GM12878 (cell line): Measurements from ENCODE around the gene TRAP1. TPM values are rescaled to one million over a fixed set of nuclear protein-coding genes. Genes with fewer than 3 reads are reported as not detected.

Experiments
- ATAC-seq: fragments of 200-7000 bp; cut with Tn5 transposase; 3 replicates; pipeline ENCODE4 v1.9.1; 2020; ENCODE audit warnings: mild to moderate bottlenecking, moderate library complexity
- BruUV-seq: library from RNA; stranded (reverse); fragments of 400-500 nt; replicated peaks from 2 replicates; lab custom pipeline; 2021; lab: Mats Ljungman, UMichigan
- CTCF ChIA-PET: fragments of 300-600 bp; sonication (Branson Sonifier 250); formaldehyde crosslinking; extraction: SDS; loops from one replicate; lab custom pipeline; 2021; ENCODE audit warnings: inconsistent platforms; lab: Yijun Ruan, JAX
- POLR2A ChIA-PET: fragments of 350-600 bp; formaldehyde crosslinking; extraction: SDS; loops from one replicate; lab custom pipeline; 2021; ENCODE audit warnings: inconsistent platforms; lab: Charles Lee
- RAD21 ChIA-PET: fragments of 300-600 bp; sonication (Branson Sonifier 250); formaldehyde crosslinking; loops from one replicate; lab custom pipeline; 2023; ENCODE audit warnings: antibody characterized with exemption; ENCODE audit not compliant: unreplicated experiment; lab: Charles Lee
- SMC1A ChIA-PET: fragments of 300-600 bp; sonication (Branson Sonifier 250); formaldehyde crosslinking; loops from one replicate; lab custom pipeline; 2023; ENCODE audit not compliant: unreplicated experiment, uncharacterized antibody; lab: Charles Lee
- DNase-seq: peaks from one replicate; pipeline ENCODE4 v3.0.0-alpha.2; 2011; ENCODE audit warnings: low read depth, low spot score
- FAIRE-seq: peaks from 3 replicates; lab custom pipeline; 2011; peaks lifted over from hg19 to GRCh38; lab: Jason Lieb, UNC
- H2AFZ ChIP-seq: 2 replicates; pipeline ENCODE4 v1.6.0; 2011; ENCODE audit warnings: low read depth, low read length, control low read depth; ENCODE audit not compliant: control insufficient read depth
- H3K27ac ChIP-seq: 2 replicates; pipeline ENCODE4 v1.5.1; 2011; ENCODE audit warnings: control low read depth; ENCODE audit not compliant: control insufficient read depth, insufficient read depth
- H3K27me3 ChIP-seq, 2 experiments: replicated peaks in 1 of 2; 2 replicates each; pipeline versions ENCODE4 v1.6.0 to v1.6.1; 2011; ENCODE audit warnings: low read length in 1 of 2; ENCODE audit not compliant: control insufficient read depth in 2 of 2, insufficient read depth in 2 of 2
- H3K36me3 ChIP-seq, 2 experiments: 2 replicates each; pipeline ENCODE4 v1.5.1; 2011; ENCODE audit warnings: low read length in 1 of 2; ENCODE audit not compliant: control insufficient read depth in 2 of 2, insufficient read depth in 2 of 2
- H3K4me1 ChIP-seq: 2 replicates; pipeline ENCODE4 v1.6.1; 2011; ENCODE audit warnings: mild to moderate bottlenecking, low read length, moderate library complexity, mixed read lengths; ENCODE audit not compliant: control insufficient read depth, insufficient read depth
- H3K4me2 ChIP-seq: 2 replicates; pipeline ENCODE4 v1.6.0; 2011; ENCODE audit warnings: control low read depth; ENCODE audit not compliant: control insufficient read depth, insufficient read depth
- H3K4me3 ChIP-seq: fragments of 200-600 bp; sonication (generic); 2 replicates; pipeline ENCODE4 v1.5.1; 2016
- H3K79me2 ChIP-seq: 2 replicates; pipeline ENCODE4 v1.6.0; 2011; ENCODE audit warnings: low read length; ENCODE audit not compliant: control insufficient read depth, insufficient read depth
- H3K9ac ChIP-seq: 2 replicates; pipeline ENCODE4 v1.8.0; 2011; ENCODE audit warnings: low read length, control low read depth, mixed read lengths; ENCODE audit not compliant: control insufficient read depth, insufficient read depth
- H3K9me3 ChIP-seq: replicated peaks from 3 replicates; pipeline ENCODE4 v1.5.1; 2011; ENCODE audit warnings: mild to moderate bottlenecking, low read length; ENCODE audit not compliant: control insufficient read depth, insufficient read depth
- H4K20me1 ChIP-seq: 2 replicates; pipeline ENCODE4 v1.6.0; 2011; ENCODE audit not compliant: control insufficient read depth, insufficient read depth
- BRCA1 ChIP-seq: IDR thresholded peaks from 2 replicates; pipeline ENCODE4 v1.6.1; 2011; ENCODE audit warnings: low read depth, low read length, improper control_type of control experiment
- ETV6 ChIP-seq, 2 experiments: fragments of 450-650 bp in 1 of 2; IDR thresholded peaks in 1 of 2; conservative IDR thresholded peaks in 1 of 2; 2 replicates each; pipeline ENCODE4 v1.6.1; 2014; ENCODE audit warnings: antibody characterized with exemption in 1 of 2, borderline replicate concordance in 1 of 2, low read depth in 1 of 2, mild to moderate bottlenecking in 1 of 2, moderate library complexity in 1 of 2
- KLF5 ChIP-seq: fragments of 450-650 bp; IDR thresholded peaks from 2 replicates; pipeline ENCODE4 v1.6.1; 2014; ENCODE audit warnings: mild to moderate bottlenecking; ENCODE audit not compliant: partially characterized antibody
- NRF1 ChIP-seq: conservative IDR thresholded peaks from 2 replicates; pipeline ENCODE4 v1.6.1; 2011; ENCODE audit warnings: mild to moderate bottlenecking, low read depth, low read length, improper control_type of control experiment
- POU2F2 ChIP-seq: IDR thresholded peaks from 3 replicates; pipeline ENCODE4 v1.6.1; 2011; ENCODE audit warnings: low read depth, mild to moderate bottlenecking, low read length, borderline replicate concordance
- RB1 ChIP-seq: fragments of 450-650 bp; formaldehyde crosslinking; IDR thresholded peaks from 2 replicates; pipeline ENCODE4 v1.6.1; 2017; ENCODE audit warnings: mild to moderate bottlenecking, borderline replicate concordance
- SP1 ChIP-seq: IDR thresholded peaks from one replicate; pipeline ENCODE4 v1.6.1; 2011; ENCODE audit warnings: low read depth, low read length
- SRF ChIP-seq, 2 experiments: IDR thresholded peaks; 2 replicates each; pipeline ENCODE4 v1.6.1; 2011; ENCODE audit warnings: low read depth in 2 of 2, low read length in 2 of 2, mild to moderate bottlenecking in 1 of 2, moderate library complexity in 1 of 2
- TARDBP ChIP-seq: IDR thresholded peaks from 2 replicates; pipeline ENCODE4 v1.6.1; 2016; ENCODE audit warnings: borderline replicate concordance
- WGBS: methylation state at CpG from one replicate; pipeline ENCODE4 v1.1.6; 2016; ENCODE audit warnings: low lambda C conversion rate; ENCODE audit not compliant: insufficient replicate concordance, insufficient coverage; ENCODE audit errors: missing lambda C conversion rate; 5-methylcytosine and 5-hydroxymethylcytosine counted together
- in situ Hi-C: fragments of 300-500 bp; cut with MboI; formaldehyde crosslinking; loops from 9 replicates; pipeline ENCODE4 v1.14.3; 2018; ENCODE audit warnings: mixed read lengths
- intact Hi-C: fragments of 100-400 bp; cut with micrococcal nuclease; formaldehyde crosslinking; loops from one replicate; pipeline ENCODE4 v1.14.2; 2022; ENCODE audit not compliant: unreplicated experiment
- polyA plus RNA-seq, 11 experiments: library from polyadenylated mRNA; depleted of rRNA in 4 of 11; unstranded in 6 of 11; stranded (reverse) in 5 of 11; fragments of >200 nt; fragmentation: Nextera tagmentation in 4 of 11; fragmentation: Illumina TruSeq in 1 of 11; extraction: Ambion mirVana in 4 of 11; extraction: Trizol in 1 of 11; gene quantifications; 1 replicate in 1 of 11; 2 replicates in 10 of 11; pipeline versions ENCODE4 v1.2.1 to v1.2.3, GENCODE V29; 2011 to 2016; ENCODE audit warnings: inconsistent platforms in 2 of 11, missing spikeins in 2 of 11, low read depth in 1 of 11
- total RNA-seq, 4 experiments: library from RNA; depleted of rRNA in 3 of 4; stranded (reverse); fragments of >200 nt in 3 of 4; fragmentation: Illumina TruSeq in 1 of 4; extraction: Trizol in 1 of 4; gene quantifications; 2 replicates each; pipeline versions ENCODE4 v1.2.1 to v1.2.3, GENCODE V29; 2013 to 2021
- TF ChIP-seq, protein P1 (sequence below), 3 experiments: IDR thresholded peaks in 2 of 3; conservative IDR thresholded peaks in 1 of 3; 2 replicates each; pipeline ENCODE4 v1.5.1; 2011; ENCODE audit warnings: low read depth in 3 of 3, low read length in 3 of 3, mild to moderate bottlenecking in 3 of 3, control low read depth in 2 of 3, moderate library complexity in 2 of 3, inconsistent platforms in 1 of 3, mixed read lengths in 1 of 3; ENCODE audit not compliant: control insufficient read depth in 2 of 3, insufficient read depth in 1 of 3; ENCODE audit errors: extremely low read depth in 1 of 3
- TF ChIP-seq, protein P2 (sequence below): IDR thresholded peaks from 2 replicates; pipeline ENCODE4 v1.6.1; 2012; ENCODE audit warnings: low read depth, low read length, improper control_type of control experiment
- TF ChIP-seq, protein P3 (sequence below): fragments of 450-650 bp; IDR thresholded peaks from 2 replicates; pipeline ENCODE4 v1.6.1; 2016; ENCODE audit warnings: mild to moderate bottlenecking

Gene TRAP1
- total and polyA plus RNA-seq, 10 of the 15 experiments (the other 5 are each of a cell fraction or from before 2014, with no cell fraction given), result 16.3 to 442 (median 241) TPM

DNA sequence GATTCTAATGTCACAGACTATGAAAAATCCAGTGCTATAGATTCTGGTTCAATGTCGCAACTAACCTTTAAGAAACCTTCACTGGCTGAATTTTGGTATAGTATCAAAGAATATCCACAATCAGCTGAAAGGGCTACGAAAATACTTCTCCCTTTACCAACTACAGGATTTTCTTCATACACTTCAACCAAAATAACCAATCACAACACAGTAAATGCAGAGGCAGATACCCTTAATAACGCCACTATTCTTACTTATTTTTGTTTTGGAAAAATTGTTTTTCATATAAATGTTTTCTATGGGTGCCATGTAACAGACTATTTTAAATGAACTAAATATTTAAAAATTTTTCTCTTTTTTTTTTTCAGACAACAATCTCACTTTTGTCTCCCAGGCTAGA lies 48.9 kb upstream of the TRAP1 start:
- Histone ChIP-seq H3K9me3 (no peaks in the 10 kb centered on the region), H3K27ac (no peak overlapping the region), H3K36me3 (peaks cover 21 to 29% of the 10 kb centered on the region in 2 experiments), H3K79me2 (no peaks in the 10 kb centered on the region), H3K4me3 (no peak overlapping the region), H3K4me1 (no peaks in the 10 kb centered on the region), H4K20me1 (no peaks in the 10 kb centered on the region), H3K27me3 (no peaks in the 10 kb centered on the region), H3K9ac (no peak overlapping the region), H3K4me2 (no peak overlapping the region), H2AFZ (no peak overlapping the region)
- CTCF ChIA-PET, result interaction anchor here (1.4 kb wide), 1 partner anchor 487 kb away, joined by 3 read pairs; no protein-coding TSS in a partner anchor
- in situ Hi-C loops (no loop called here), intact Hi-C loops (no loop called here)
- BruUV-seq, result no TSS peak
- no peak for FAIRE-seq
- no peak for DNase-seq
- POLR2A ChIA-PET, result no interaction called here
- RAD21 ChIA-PET, result no interaction called here
- SMC1A ChIA-PET, result interaction anchor here (0.9 to 1.4 kb wide), 2 partner anchors 11 to 109 kb away, joined by 3 read pairs; no protein-coding TSS in a partner anchor
- 94% methylated on average over 3 of the region's 3 CpGs for WGBS
- ATAC-seq, result no peak
- TF ChIP-seq POU2F2 (no peak), KLF5 (no peak), TARDBP (no peak), NRF1 (no peak), ETV6 (conservative IDR thresholded peaks at IDR 0.05 in 1 of 2, IDR thresholded peaks at IDR 0.05 in 1 of 2; ENCODE audit: borderline replicate concordance in 1 of 2, low read depth in 1 of 2) (no peak), SP1 (no peak), SRF (IDR thresholded peaks at IDR 0.05; ENCODE audit: low read depth in 2 of 2, low read length in 2 of 2) (no peak), BRCA1 (no peak), RB1 (no peak)
- TF ChIP-seq, protein P1, sequence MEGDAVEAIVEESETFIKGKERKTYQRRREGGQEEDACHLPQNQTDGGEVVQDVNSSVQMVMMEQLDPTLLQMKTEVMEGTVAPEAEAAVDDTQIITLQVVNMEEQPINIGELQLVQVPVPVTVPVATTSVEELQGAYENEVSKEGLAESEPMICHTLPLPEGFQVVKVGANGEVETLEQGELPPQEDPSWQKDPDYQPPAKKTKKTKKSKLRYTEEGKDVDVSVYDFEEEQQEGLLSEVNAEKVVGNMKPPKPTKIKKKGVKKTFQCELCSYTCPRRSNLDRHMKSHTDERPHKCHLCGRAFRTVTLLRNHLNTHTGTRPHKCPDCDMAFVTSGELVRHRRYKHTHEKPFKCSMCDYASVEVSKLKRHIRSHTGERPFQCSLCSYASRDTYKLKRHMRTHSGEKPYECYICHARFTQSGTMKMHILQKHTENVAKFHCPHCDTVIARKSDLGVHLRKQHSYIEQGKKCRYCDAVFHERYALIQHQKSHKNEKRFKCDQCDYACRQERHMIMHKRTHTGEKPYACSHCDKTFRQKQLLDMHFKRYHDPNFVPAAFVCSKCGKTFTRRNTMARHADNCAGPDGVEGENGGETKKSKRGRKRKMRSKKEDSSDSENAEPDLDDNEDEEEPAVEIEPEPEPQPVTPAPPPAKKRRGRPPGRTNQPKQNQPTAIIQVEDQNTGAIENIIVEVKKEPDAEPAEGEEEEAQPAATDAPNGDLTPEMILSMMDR (IDR thresholded peaks at IDR 0.05 in 2 of 3, conservative IDR thresholded peaks at IDR 0.05 in 1 of 3; ENCODE audit: control insufficient read depth in 2 of 3, extremely low read depth in 1 of 3, insufficient read depth in 1 of 3, low read depth in 3 of 3, low read length in 3 of 3), result no peak
- TF ChIP-seq, protein P2, sequence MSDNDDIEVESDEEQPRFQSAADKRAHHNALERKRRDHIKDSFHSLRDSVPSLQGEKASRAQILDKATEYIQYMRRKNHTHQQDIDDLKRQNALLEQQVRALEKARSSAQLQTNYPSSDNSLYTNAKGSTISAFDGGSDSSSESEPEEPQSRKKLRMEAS, result no peak
- TF ChIP-seq, protein P3, sequence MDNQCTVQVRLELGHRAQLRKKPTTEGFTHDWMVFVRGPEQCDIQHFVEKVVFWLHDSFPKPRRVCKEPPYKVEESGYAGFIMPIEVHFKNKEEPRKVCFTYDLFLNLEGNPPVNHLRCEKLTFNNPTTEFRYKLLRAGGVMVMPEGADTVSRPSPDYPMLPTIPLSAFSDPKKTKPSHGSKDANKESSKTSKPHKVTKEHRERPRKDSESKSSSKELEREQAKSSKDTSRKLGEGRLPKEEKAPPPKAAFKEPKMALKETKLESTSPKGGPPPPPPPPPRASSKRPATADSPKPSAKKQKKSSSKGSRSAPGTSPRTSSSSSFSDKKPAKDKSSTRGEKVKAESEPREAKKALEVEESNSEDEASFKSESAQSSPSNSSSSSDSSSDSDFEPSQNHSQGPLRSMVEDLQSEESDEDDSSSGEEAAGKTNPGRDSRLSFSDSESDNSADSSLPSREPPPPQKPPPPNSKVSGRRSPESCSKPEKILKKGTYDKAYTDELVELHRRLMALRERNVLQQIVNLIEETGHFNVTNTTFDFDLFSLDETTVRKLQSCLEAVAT, result no peak
